ENCODE results near the gene STAC.

GRCh38 chr3:36380221-36381031, at the start of gene STAC:
- TF ChIP-seq POLR2A (IDR thresholded peaks at IDR 0.05): no peak
- TF ChIP-seq CTCF (IDR thresholded peaks at IDR 0.05 in 4 of 5, conservative IDR thresholded peaks at IDR 0.05 in 1 of 5): no peak

All from gastrocnemius medialis (tissue), 4 donors.